K562 (cell line): ENCODE data around the gene NACC1. TPM values are rescaled to one million over a fixed set of nuclear protein-coding genes. Genes with fewer than 3 reads are reported as not detected.
A peak's percentile ranks its signal among the peaks of the same experiment; 100 is the strongest.

Experiments
- ARID1B ChIP-seq: fragments of 450-650 bp; IDR thresholded peaks from 2 replicates; pipeline ENCODE4 v1.6.1; 2016; ENCODE audit warnings: antibody characterized with exemption, mild to moderate bottlenecking, inconsistent platforms
- BHLHE40 ChIP-seq: IDR thresholded peaks from 2 replicates; pipeline ENCODE4 v1.6.1; 2011; ENCODE audit warnings: low read length, improper control_type of control experiment
- CTCF ChIP-seq, 3 experiments: IDR thresholded peaks in 2 of 3; conservative IDR thresholded peaks in 1 of 3; 2 replicates each; pipeline ENCODE4 v1.5.1; 2011 to 2012; ENCODE audit warnings: low read length in 3 of 3, mild to moderate bottlenecking in 3 of 3, control low read depth in 2 of 3, improper control_type of control experiment in 1 of 3, inconsistent platforms in 1 of 3, low read depth in 1 of 3, mixed read lengths in 1 of 3, moderate library complexity in 1 of 3; ENCODE audit not compliant: insufficient read depth in 2 of 3
- EP300 ChIP-seq: IDR thresholded peaks from 2 replicates; pipeline ENCODE4 v1.6.1; 2012; ENCODE audit warnings: low read length, improper control_type of control experiment
- HDAC2 ChIP-seq: fragments of 450-650 bp; IDR thresholded peaks from 2 replicates; pipeline ENCODE4 v1.6.1; 2016; ENCODE audit warnings: mild to moderate bottlenecking
- KDM1A ChIP-seq, 2 experiments: fragments of 450-650 bp; IDR thresholded peaks; 2 replicates each; pipeline ENCODE4 v1.6.1; 2016; ENCODE audit warnings: mild to moderate bottlenecking in 2 of 2
- MXI1 ChIP-seq: IDR thresholded peaks from 2 replicates; pipeline ENCODE4 v1.6.1; 2011; ENCODE audit warnings: low read depth, mild to moderate bottlenecking, improper control_type of control experiment, low read length
- MYBL2 ChIP-seq, 2 experiments: fragments of 450-650 bp in 1 of 2; sonication (generic) in 1 of 2; formaldehyde crosslinking in 1 of 2; IDR thresholded peaks; 2 replicates each; pipeline versions ENCODE4 v1.6.1 to v1.8.1; 2017 to 2022; ENCODE audit warnings: borderline replicate concordance in 1 of 2, inconsistent platforms in 1 of 2, low read depth in 1 of 2, mild to moderate bottlenecking in 1 of 2, missing genetic modification reagents in 1 of 2, moderate library complexity in 1 of 2
- NFIX ChIP-seq: fragments of 250-450 bp; sonication (Bioruptor Pico); IDR thresholded peaks from 2 replicates; pipeline ENCODE4 v1.4.0; 2020; ENCODE audit warnings: low read depth, mild to moderate bottlenecking, moderate library complexity
- SETDB1 ChIP-seq: IDR thresholded peaks from one replicate; pipeline ENCODE4 v1.6.1; 2012; ENCODE audit warnings: low read length, control low read depth, inconsistent platforms
- TFE3 ChIP-seq: fragments of 450-650 bp; formaldehyde crosslinking; IDR thresholded peaks from 2 replicates; pipeline ENCODE4 v1.4.0; 2020; ENCODE audit warnings: mild to moderate bottlenecking, mixed read lengths
- ZBTB2 ChIP-seq: fragments of 450-650 bp; IDR thresholded peaks from 2 replicates; pipeline ENCODE4 v1.6.1; 2016; ENCODE audit warnings: antibody characterized with exemption
- ZBTB26 ChIP-seq: fragments of 450-650 bp; formaldehyde crosslinking; IDR thresholded peaks from 2 replicates; pipeline ENCODE4 v1.4.0; 2022; ENCODE audit warnings: missing genetic modification characterization
- ZFP30 ChIP-seq: fragments of 250-450 bp; sonication (Bioruptor Pico); IDR thresholded peaks from 2 replicates; pipeline ENCODE4 v1.8.0; 2022; ENCODE audit warnings: moderate library complexity, mild to moderate bottlenecking, inconsistent platforms, borderline replicate concordance
- ZNF23 ChIP-seq: fragments of 250-450 bp; sonication (Bioruptor Pico); IDR thresholded peaks from 2 replicates; pipeline ENCODE4 v1.4.0; 2020; ENCODE audit warnings: mild to moderate bottlenecking
- ZNF592 ChIP-seq: fragments of 450-650 bp; IDR thresholded peaks from 2 replicates; pipeline ENCODE4 v1.6.1; 2017; ENCODE audit warnings: antibody characterized with exemption, mild to moderate bottlenecking
- ZNF696 ChIP-seq: fragments of 250-450 bp; sonication (Bioruptor Pico); conservative IDR thresholded peaks from 2 replicates; pipeline ENCODE4 v1.4.0; 2020; ENCODE audit warnings: mild to moderate bottlenecking, moderate library complexity
- polyA plus RNA-seq, 8 experiments: library from polyadenylated mRNA; depleted of rRNA in 4 of 8; stranded (reverse) in 5 of 8; unstranded in 3 of 8; fragments of >200 nt; fragmentation: Nextera tagmentation in 2 of 8; fragmentation: Illumina TruSeq in 1 of 8; extraction: Ambion mirVana in 2 of 8; extraction: Trizol in 1 of 8; gene quantifications; 2 replicates each; pipeline versions ENCODE4 v1.2.1 to v1.2.3, GENCODE V29; 2011 to 2014; ENCODE audit warnings: inconsistent platforms in 1 of 8, missing spikeins in 1 of 8
- total RNA-seq, 7 experiments: library from RNA; depleted of rRNA in 6 of 7; stranded (reverse); fragments of >200 nt in 6 of 7; fragmentation: Illumina TruSeq in 2 of 7; extraction: Trizol in 2 of 7; gene quantifications; 2 replicates each; pipeline versions ENCODE4 v1.2.1 to v1.2.3, GENCODE V29; 2011 to 2021; ENCODE audit warnings: low replicate concordance in 1 of 7

The NACC1 gene
- total and polyA plus RNA-seq, 9 of the 15 experiments (the other 6 are each of a cell fraction or from before 2014, with no cell fraction given): 0.04 to 96.6 (median 25.8) TPM

GRCh38 chr19:13146763-13147563 is 28.9 kb downstream of the NACC1 start (continued):
- TF ChIP-seq ZNF23 (no peak), SETDB1 (no peak), TFE3 (CRISPR knock-in tag) (no peak), MXI1 (no peak), ZNF592 (no peak), ZBTB2 (no peak), BHLHE40 (no peak), NFIX (0 out of 2 replicates have a peak, but pooled peaks have one; percentile 26), ZNF696 (CRISPR knock-in tag) (no peak), MYBL2 (IDR thresholded peaks at IDR 0.05; ENCODE audit: low read depth) (no peak), MYBL2 (CRISPR knock-in tag; IDR thresholded peaks at IDR 0.05; ENCODE audit: borderline replicate concordance) (no peak), EP300 (no peak), HDAC2 (peak; percentile 76; the same call in 1 of the 2 replicates), ZFP30 (no peak), CTCF (IDR thresholded peaks at IDR 0.05 in 2 of 3, conservative IDR thresholded peaks at IDR 0.05 in 1 of 3; ENCODE audit: insufficient read depth in 2 of 3, low read depth in 1 of 3, low read length in 3 of 3) (no peak), KDM1A (IDR thresholded peaks at IDR 0.05) (peak; percentile 76 to 86), ZBTB26 (peak; percentile 50; the same call in 1 of the 2 replicates), ARID1B (peak; percentile 52; the same call in 1 of the 2 replicates)
